Measurements from ENCODE around the gene MCF2.

MCF2 gene

DNA sequence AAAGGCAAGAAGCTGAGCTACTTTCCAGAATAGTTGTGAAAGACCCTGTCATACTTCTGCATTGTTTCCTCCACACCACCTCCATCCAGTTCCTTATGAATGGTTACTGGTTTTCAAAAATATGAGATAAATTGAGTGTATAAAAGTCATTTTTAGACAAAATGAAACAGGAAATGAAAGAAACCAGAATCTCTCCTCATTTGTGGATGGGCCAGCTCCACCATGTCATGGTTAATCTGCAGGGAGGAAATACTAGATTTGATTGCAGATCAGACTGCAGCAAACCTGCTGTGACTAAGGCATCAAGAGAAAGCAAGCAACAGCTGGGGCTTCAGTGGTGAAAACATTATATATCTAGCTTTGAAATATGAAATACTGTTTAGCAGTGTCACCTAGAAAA, 153.6 kb downstream of the MCF2 start:
- Histone ChIP-seq H3F3A (ENCODE audit: low read depth) (no peaks in the 10 kb centered on the region), H3K79me2 (ENCODE audit: insufficient read depth, low read length) (no peaks in the 10 kb centered on the region), H2AFZ (ENCODE audit: low read length) (no peak overlapping the region), H4K20me1 (ENCODE audit: insufficient read depth, low read length, poor library complexity, severe bottlenecking) (no peaks in the 10 kb centered on the region), H3K27me3 (ENCODE audit: insufficient read depth, low read length, poor library complexity, severe bottlenecking) (no peaks in the 10 kb centered on the region), H3K9me2 (replicated peaks; ENCODE audit: low read depth, low read length) (no peaks in the 10 kb centered on the region), H3K9ac (ENCODE audit: low read depth, low read length, poor library complexity, severe bottlenecking) (no peak overlapping the region), H3K4me3 (ENCODE audit: low read length, poor library complexity, severe bottlenecking) (no peak overlapping the region), H3K9me3 (ENCODE audit: insufficient read depth, low read depth, low read length) (no peaks in the 10 kb centered on the region), H3K4me1 (ENCODE audit: insufficient read depth, low read length, poor library complexity, severe bottlenecking) (no peaks in the 10 kb centered on the region), H3K36me3 (ENCODE audit: insufficient read depth, low read length) (no peaks in the 10 kb centered on the region), H3K4me2 (ENCODE audit: low read depth, low read length, poor library complexity, severe bottlenecking) (no peak overlapping the region)
- TF ChIP-seq, protein P1, sequence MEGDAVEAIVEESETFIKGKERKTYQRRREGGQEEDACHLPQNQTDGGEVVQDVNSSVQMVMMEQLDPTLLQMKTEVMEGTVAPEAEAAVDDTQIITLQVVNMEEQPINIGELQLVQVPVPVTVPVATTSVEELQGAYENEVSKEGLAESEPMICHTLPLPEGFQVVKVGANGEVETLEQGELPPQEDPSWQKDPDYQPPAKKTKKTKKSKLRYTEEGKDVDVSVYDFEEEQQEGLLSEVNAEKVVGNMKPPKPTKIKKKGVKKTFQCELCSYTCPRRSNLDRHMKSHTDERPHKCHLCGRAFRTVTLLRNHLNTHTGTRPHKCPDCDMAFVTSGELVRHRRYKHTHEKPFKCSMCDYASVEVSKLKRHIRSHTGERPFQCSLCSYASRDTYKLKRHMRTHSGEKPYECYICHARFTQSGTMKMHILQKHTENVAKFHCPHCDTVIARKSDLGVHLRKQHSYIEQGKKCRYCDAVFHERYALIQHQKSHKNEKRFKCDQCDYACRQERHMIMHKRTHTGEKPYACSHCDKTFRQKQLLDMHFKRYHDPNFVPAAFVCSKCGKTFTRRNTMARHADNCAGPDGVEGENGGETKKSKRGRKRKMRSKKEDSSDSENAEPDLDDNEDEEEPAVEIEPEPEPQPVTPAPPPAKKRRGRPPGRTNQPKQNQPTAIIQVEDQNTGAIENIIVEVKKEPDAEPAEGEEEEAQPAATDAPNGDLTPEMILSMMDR (conservative IDR thresholded peaks at IDR 0.05; ENCODE audit: low read length), result no peak
- TF ChIP-seq EZH2phosphoT487 (IDR thresholded peaks at IDR 0.05; ENCODE audit: borderline replicate concordance), result no peak

DNA sequence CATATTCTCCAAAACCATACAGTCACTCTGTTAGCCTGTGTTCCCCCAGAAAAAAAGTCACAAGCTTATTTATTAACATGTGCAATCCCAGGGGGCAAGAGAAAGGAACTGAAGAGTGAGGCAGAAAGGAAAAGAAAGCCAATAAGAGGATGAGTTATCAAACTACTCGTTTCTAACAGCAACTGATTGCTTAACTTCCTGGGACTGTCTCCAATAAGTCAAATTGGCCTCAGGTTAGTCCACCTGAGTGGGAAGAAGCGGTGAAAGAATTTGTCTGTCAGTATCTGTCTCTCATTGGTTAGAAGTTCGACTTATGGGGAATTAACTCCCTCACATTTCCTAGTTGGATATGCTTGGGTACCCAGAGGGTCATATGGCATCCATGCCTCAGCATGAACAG, 163.4 kb downstream of the MCF2 start:
- no peaks in the 10 kb centered on the region for H3F3A ChIP-seq (ENCODE audit: low read depth)
- H3K9me3 ChIP-seq (ENCODE audit: insufficient read depth, low read depth, low read length), result no peaks in the 10 kb centered on the region
- no peak overlapping the region for H3K9ac ChIP-seq (ENCODE audit: low read depth, low read length, poor library complexity, severe bottlenecking)
- H3K9me2 ChIP-seq (replicated peaks; ENCODE audit: low read depth, low read length), result no peaks in the 10 kb centered on the region
- no peak for TF ChIP-seq EZH2phosphoT487 (IDR thresholded peaks at IDR 0.05; ENCODE audit: borderline replicate concordance)
- TF ChIP-seq, protein P1 (conservative IDR thresholded peaks at IDR 0.05; ENCODE audit: low read length), result no peak
- H3K27me3 ChIP-seq (ENCODE audit: insufficient read depth, low read length, poor library complexity, severe bottlenecking), result no peaks in the 10 kb centered on the region
- H3K4me1 ChIP-seq (ENCODE audit: insufficient read depth, low read length, poor library complexity, severe bottlenecking), result no peaks in the 10 kb centered on the region
- no peaks in the 10 kb centered on the region for H3K79me2 ChIP-seq (ENCODE audit: insufficient read depth, low read length)
- H4K20me1 ChIP-seq (ENCODE audit: insufficient read depth, low read length, poor library complexity, severe bottlenecking), result no peaks in the 10 kb centered on the region
- no peak overlapping the region for H3K4me3 ChIP-seq (ENCODE audit: low read length, poor library complexity, severe bottlenecking)
- H3K4me2 ChIP-seq (ENCODE audit: low read depth, low read length, poor library complexity, severe bottlenecking), result no peak overlapping the region
- H3K36me3 ChIP-seq (ENCODE audit: insufficient read depth, low read length), result no peaks in the 10 kb centered on the region
- H2AFZ ChIP-seq (ENCODE audit: low read length), result no peak overlapping the region

DNA sequence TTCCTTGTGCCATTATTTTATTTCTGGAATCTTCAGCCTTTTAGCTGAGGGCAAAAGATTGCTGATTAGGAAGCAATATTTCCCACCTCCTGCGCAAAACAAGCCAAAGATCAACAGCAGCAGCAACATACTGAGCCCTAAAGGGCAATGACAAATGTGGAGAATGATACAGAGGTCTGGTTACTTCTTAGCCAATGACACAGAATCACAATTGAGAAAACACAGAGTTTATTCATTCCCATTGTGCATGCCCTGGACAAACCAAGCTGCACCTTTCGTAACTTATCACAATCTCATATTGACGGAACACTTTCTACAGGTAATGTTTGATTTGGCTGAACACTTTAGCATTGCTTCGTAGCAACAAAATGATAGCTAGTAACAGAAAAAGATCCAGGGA, 164.0 kb downstream of the MCF2 start:
- H3K4me2 ChIP-seq (ENCODE audit: low read depth, low read length, poor library complexity, severe bottlenecking), result no peak overlapping the region
- TF ChIP-seq, protein P1 (conservative IDR thresholded peaks at IDR 0.05; ENCODE audit: low read length), result no peak
- no peak overlapping the region for H2AFZ ChIP-seq (ENCODE audit: low read length)
- no peaks in the 10 kb centered on the region for H3K4me1 ChIP-seq (ENCODE audit: insufficient read depth, low read length, poor library complexity, severe bottlenecking)
- H4K20me1 ChIP-seq (ENCODE audit: insufficient read depth, low read length, poor library complexity, severe bottlenecking), result no peaks in the 10 kb centered on the region
- H3K36me3 ChIP-seq (ENCODE audit: insufficient read depth, low read length), result no peaks in the 10 kb centered on the region
- no peaks in the 10 kb centered on the region for H3K79me2 ChIP-seq (ENCODE audit: insufficient read depth, low read length)
- no peaks in the 10 kb centered on the region for H3F3A ChIP-seq (ENCODE audit: low read depth)
- no peaks in the 10 kb centered on the region for H3K27me3 ChIP-seq (ENCODE audit: insufficient read depth, low read length, poor library complexity, severe bottlenecking)
- H3K4me3 ChIP-seq (ENCODE audit: low read length, poor library complexity, severe bottlenecking), result no peak overlapping the region
- no peaks in the 10 kb centered on the region for H3K9me3 ChIP-seq (ENCODE audit: insufficient read depth, low read depth, low read length)
- H3K9ac ChIP-seq (ENCODE audit: low read depth, low read length, poor library complexity, severe bottlenecking), result no peak overlapping the region
- no peaks in the 10 kb centered on the region for H3K9me2 ChIP-seq (replicated peaks; ENCODE audit: low read depth, low read length)
